Pancreas (tissue), 10 donors: Measurements from ENCODE around the gene PHGDH. TPM values are rescaled to one million over a fixed set of nuclear protein-coding genes. Genes with fewer than 3 reads are reported as not detected.
"Not testable (repeated sequence)": the region's sequence is repeated elsewhere in the genome, so short reads cannot be mapped to it uniquely, and the experiment has no call there.

Experiments used
- ATAC-seq, 4 donors: fragments of 200-7000 bp; cut with Tn5 transposase; one replicate each; pipeline versions ENCODE4 v1.8.0 to v1.9.1; 2020; ENCODE audit warnings: mild to moderate bottlenecking in 4 of 4, moderate library complexity in 4 of 4
- DNase-seq, 6 donors: peaks; one replicate each; pipeline ENCODE4 v3.0.0-alpha.2; 2020
- FAIRE-seq: peaks from 2 replicates; lab custom pipeline; 2012; peaks lifted over from hg19 to GRCh38; lab: Jason Lieb, UNC
- H3K27ac ChIP-seq, 4 donors: fragments of 200-600 bp; sonication (generic); 1 replicate in 3 of 4; 2 replicates in 1 of 4; pipeline versions ENCODE4 v1.5.0 to v1.8.0; 2020
- H3K27me3 ChIP-seq, 4 donors: fragments of 200-600 bp; one replicate each; pipeline ENCODE4 v1.8.0; 2021
- H3K36me3 ChIP-seq, 3 donors: fragments of 200-600 bp; sonication (generic) in 1 of 3; one replicate each; pipeline versions ENCODE4 v1.5.0 to v1.8.0; 2020 to 2021
- H3K4me1 ChIP-seq, 3 donors: fragments of 200-600 bp; one replicate each; pipeline ENCODE4 v1.8.0; 2021
- H3K4me3 ChIP-seq, 4 donors: fragments of 200-600 bp; sonication (generic) in 2 of 4; one replicate each; pipeline versions ENCODE4 v1.5.0 to v1.8.0; 2020 to 2021
- H3K9me3 ChIP-seq, 4 donors: fragments of 200-600 bp; one replicate each; pipeline ENCODE4 v1.8.0; 2021
- CTCF ChIP-seq, 4 donors: fragments of 200-600 bp; sonication (generic) in 3 of 4; IDR thresholded peaks; one replicate each; pipeline versions ENCODE4 v1.5.0 to v1.8.0; 2021; ENCODE audit warnings: antibody characterized with exemption in 4 of 4
- WGBS, 2 donors: extraction: QIAGEN DNeasy Blood & Tissue Kit; methylation state at CpG; one replicate each; pipeline ENCODE4 v1.1.7; 2013; 5-methylcytosine and 5-hydroxymethylcytosine counted together
- intact Hi-C, 3 donors: fragments of 100-400 bp; cut with DNase I; formaldehyde crosslinking; loops; one replicate each; pipeline versions ENCODE4 v1.11.1 to v1.14.2; 2022
- polyA plus RNA-seq, 2 donors: library from polyadenylated mRNA; stranded (reverse); fragments of 200-250 nt; gene quantifications; one replicate each; pipeline ENCODE4 v1.2.3, GENCODE V29; 2013
- total RNA-seq, 6 donors: library from RNA; stranded (reverse); fragmentation: NEBNext Ultra II Directional in 4 of 6; extraction: Animal tissue kit (Norgen Biotek cat#: 25700) in 4 of 6; gene quantifications; one replicate each; pipeline versions ENCODE4 v1.2.1 to v1.2.4, GENCODE V29; 2021 to 2023
- donor health status: healthy with polysubstance abuse.
- donor health status: DM: no; HTN: no; CAD: no; lungs with moderate emphysema.
- donor health status: DM: no; HTN: no; CAD: no.
- donor health status: control.
- donor health status: control.
- donor health status: Bipolar disorder and iron deficiency.
- donor health status: DM: yes; HTN: yes; CAD: no.
- donor health status: DM: no; HTN: no; CAD: no.
- donor health status: DM: no; HTN: no; CAD: no.
- donor health status: DM: yes; HTN: yes; CAD: no.

PHGDH gene
- total and polyA plus RNA-seq, 8 donors = 28.2 to 357 (median 70.4) TPM

DNA sequence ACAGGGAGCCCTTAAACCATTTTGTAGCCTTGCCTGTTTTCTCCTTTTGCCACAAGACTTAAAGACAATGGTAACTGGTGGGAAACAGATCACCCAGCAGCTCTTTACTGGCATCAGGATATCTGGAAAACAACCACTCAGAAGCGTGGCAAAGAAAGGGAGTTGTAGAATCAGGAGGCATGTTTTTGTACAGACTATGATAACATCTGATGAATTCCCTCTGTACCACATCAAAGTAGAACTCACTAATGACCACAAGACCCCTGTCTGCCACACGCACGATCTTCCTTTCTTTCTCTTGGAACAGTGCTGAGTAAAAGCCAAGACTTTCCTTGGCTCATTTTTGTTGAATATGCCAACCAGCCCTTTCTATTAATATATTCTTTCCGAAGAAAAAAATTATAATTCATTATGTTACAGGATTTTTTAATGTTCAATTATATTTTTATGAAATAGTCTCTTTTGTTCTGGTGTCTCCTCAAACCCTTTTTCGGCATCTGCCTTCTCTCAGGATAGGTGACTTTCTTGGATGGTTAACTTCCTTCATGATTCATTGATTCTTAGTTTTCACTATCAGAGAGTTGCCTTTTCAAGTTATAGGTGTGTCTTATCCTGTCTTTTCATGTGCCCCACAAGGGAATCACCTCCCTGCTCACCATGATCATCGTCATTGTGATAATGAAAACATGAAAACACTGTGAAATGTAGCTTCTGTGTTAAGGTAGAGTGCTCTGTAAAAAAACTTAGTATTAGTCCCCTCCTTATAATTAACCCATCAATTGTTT is 7.9 kb upstream of the PHGDH start:
- intact Hi-C loops = no loop called here
- no peak for FAIRE-seq
- Histone ChIP-seq H3K4me1 (no peaks in the 10 kb centered on the region), H3K27me3 (no peaks in the 10 kb centered on the region), H3K36me3 (no peaks in the 10 kb centered on the region), H3K4me3 (no peak overlapping the region), H3K27ac (no peak overlapping the region), H3K9me3 (no peaks in the 10 kb centered on the region)
- DNase-seq = no peak
- TF ChIP-seq CTCF (IDR thresholded peaks at IDR 0.05) = no peak
- ATAC-seq = no peak
- 83 to 85% methylated on average over 6 of the region's 6 CpGs for WGBS, 2 donors

GRCh38 chr1:119706599-119706998 is 5.1 kb upstream of the PHGDH start:
- 85 to 90% methylated on average over 6 of the region's 6 CpGs for WGBS, 2 donors
- ATAC-seq, FAIRE-seq: not testable (repeated sequence)

DNA sequence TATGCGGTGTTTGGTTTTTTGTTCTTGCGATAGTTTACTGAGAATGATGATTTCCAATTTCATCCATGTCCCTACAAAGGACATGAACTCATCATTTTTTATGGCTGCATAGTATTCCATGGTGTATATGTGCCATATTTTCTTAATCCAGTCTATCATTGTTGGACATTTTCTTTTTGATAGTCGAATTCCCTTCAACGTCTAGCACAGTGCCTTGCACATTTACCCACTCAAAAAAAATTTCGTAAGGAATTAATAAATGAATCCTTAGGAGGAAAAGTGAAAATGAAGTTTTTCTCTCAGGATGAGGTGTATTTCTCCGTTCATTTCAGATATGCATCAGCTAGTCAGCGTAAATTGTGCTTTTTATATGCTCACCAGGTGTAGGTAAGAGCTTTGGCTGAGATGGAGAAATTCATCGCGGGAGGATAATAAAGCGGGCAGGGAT is 354 bp upstream of the PHGDH start:
- H3K27ac ChIP-seq = peak overlapping the region in 1 of 4 donors; percentile 68
- FAIRE-seq, DNase-seq, ATAC-seq, H3K9me3 ChIP-seq, H3K27me3 ChIP-seq, intact Hi-C loops, H3K36me3 ChIP-seq: not testable (repeated sequence)
- peaks cover 4 to 27% (median 22%) of the 10 kb centered on the region in 3 donors for H3K4me1 ChIP-seq
- WGBS, 2 donors = 7 to 10% methylated on average over 8 of the region's 10 CpGs
- peak overlapping the region in 3 of 4 donors; percentile 41 to 75 (median 41) for H3K4me3 ChIP-seq

More at GRCh38 chr1:119706599-119706998, 5.1 kb upstream of the PHGDH start:
- H3K36me3 ChIP-seq, H3K9me3 ChIP-seq, H3K27ac ChIP-seq, DNase-seq, H3K27me3 ChIP-seq, intact Hi-C loops, H3K4me3 ChIP-seq, H3K4me1 ChIP-seq: not testable (repeated sequence)

GRCh38 chr1:119712342-119713038 is 756 bp downstream of the PHGDH start:
- Histone ChIP-seq H3K4me1 (peaks cover 6 to 32% (median 29%) of the 10 kb centered on the region in 3 donors), H3K36me3 (no peaks in the 10 kb centered on the region), H3K9me3 (no peaks in the 10 kb centered on the region), H3K4me3 (peak overlapping the region; percentile 10 to 75 (median 41)), H3K27ac (peak overlapping the region; percentile 66 to 87 (median 74)), H3K27me3 (no peaks in the 10 kb centered on the region)
- ATAC-seq (peak; percentile 64 to 82 (median 76)), FAIRE-seq (no peak), DNase-seq (peak; percentile 70 to 92 (median 74))
- WGBS, 2 donors = 0 to 2% methylated on average over 35 to 51 of the region's 51 CpGs
- TF ChIP-seq CTCF (IDR thresholded peaks at IDR 0.05) = no peak
- intact Hi-C loops = no loop called here

- ATAC-seq = peak; percentile 10 to 29 (median 15)
- intact Hi-C loops = no loop called here
These were observed 1.5 kb downstream of the PHGDH start for GRCh38 chr1:119713039-119713748.

More at GRCh38 chr1:119713039-119713748, 1.5 kb downstream of the PHGDH start:
- Histone ChIP-seq H3K9me3 (no peaks in the 10 kb centered on the region), H3K27me3 (no peaks in the 10 kb centered on the region), H3K27ac (peak overlapping the region; percentile 66 to 87 (median 74)), H3K4me3 (peak overlapping the region in 3 of 4 donors; percentile 41 to 75 (median 41)), H3K4me1 (peaks cover 13 to 38% (median 34%) of the 10 kb centered on the region in 3 donors), H3K36me3 (no peaks in the 10 kb centered on the region)
- DNase-seq = peak in 1 of 6 donors; percentile 44
- WGBS, 2 donors = 13 to 14% methylated on average over 17 of the region's 17 CpGs
- TF ChIP-seq CTCF (IDR thresholded peaks at IDR 0.05) = no peak
- no peak for FAIRE-seq
